Measurements from ENCODE around the gene MED16.
"Not testable (repeated sequence)": the region's sequence is repeated elsewhere in the genome, so short reads cannot be mapped to it uniquely, and the experiment has no call there.

The MED16 gene

GRCh38 chr19:831407-832369, 61.3 kb downstream of the MED16 start:
- Histone ChIP-seq H3K27me3 (ENCODE audit: control insufficient read depth, insufficient read depth, low read length) (no peaks in the 10 kb centered on the region), H3K4me3 (ENCODE audit: low read depth, low read length) (no peak overlapping the region), H3K9ac (ENCODE audit: low read depth, low read length) (no peak overlapping the region), H3K36me3 (ENCODE audit: control insufficient read depth, insufficient read depth, low read length) (no peaks in the 10 kb centered on the region), H3K9me3 (ENCODE audit: control insufficient read depth, insufficient read depth, low read length) (no peaks in the 10 kb centered on the region), H3K4me1 (ENCODE audit: control insufficient read depth, insufficient read depth, low read length) (no peaks in the 10 kb centered on the region)

- Histone ChIP-seq H3K4me3 (ENCODE audit: low read depth, low read length) (no peak overlapping the region), H3K27me3 (ENCODE audit: control insufficient read depth, insufficient read depth, low read length) (no peaks in the 10 kb centered on the region), H3K9ac (ENCODE audit: low read depth, low read length) (no peak overlapping the region), H3K4me1 (ENCODE audit: control insufficient read depth, insufficient read depth, low read length) (no peaks in the 10 kb centered on the region), H3K36me3 (ENCODE audit: control insufficient read depth, insufficient read depth, low read length) (no peaks in the 10 kb centered on the region), H3K9me3 (ENCODE audit: control insufficient read depth, insufficient read depth, low read length) (no peaks in the 10 kb centered on the region)
These were observed 63.7 kb downstream of the MED16 start for GRCh38 chr19:829129-829758.

GRCh38 chr19:827710-828321, 65.2 kb downstream of the MED16 start, which contains the start of gene AZU1:
Gene AZU1 (plus strand): TSS chr19:827837. CDS start chr19:827847, 10 bp downstream.
- no peaks in the 10 kb centered on the region for H3K36me3 ChIP-seq (ENCODE audit: control insufficient read depth, insufficient read depth, low read length)
- H3K9me3 ChIP-seq (ENCODE audit: control insufficient read depth, insufficient read depth, low read length) = no peaks in the 10 kb centered on the region
- H3K27me3 ChIP-seq (ENCODE audit: control insufficient read depth, insufficient read depth, low read length) = no peaks in the 10 kb centered on the region
- H3K4me1 ChIP-seq (ENCODE audit: control insufficient read depth, insufficient read depth, low read length) = no peaks in the 10 kb centered on the region
- H3K4me3 ChIP-seq (ENCODE audit: low read depth, low read length) = no peak within 1 kb of the TSS
- no peak within 1 kb of the TSS for H3K9ac ChIP-seq (ENCODE audit: low read depth, low read length)

GRCh38 chr19:827314-827709, 65.7 kb downstream of the MED16 start:
- H3K9me3 ChIP-seq (ENCODE audit: control insufficient read depth, insufficient read depth, low read length) = no peaks in the 10 kb centered on the region
- no peaks in the 10 kb centered on the region for H3K4me1 ChIP-seq (ENCODE audit: control insufficient read depth, insufficient read depth, low read length)
- H3K36me3 ChIP-seq (ENCODE audit: control insufficient read depth, insufficient read depth, low read length) = no peaks in the 10 kb centered on the region
- no peak overlapping the region for H3K4me3 ChIP-seq (ENCODE audit: low read depth, low read length)
- H3K9ac ChIP-seq (ENCODE audit: low read depth, low read length) = no peak overlapping the region
- H3K27me3 ChIP-seq (ENCODE audit: control insufficient read depth, insufficient read depth, low read length) = no peaks in the 10 kb centered on the region

- Histone ChIP-seq H3K9ac (ENCODE audit: low read depth, low read length) (no peak overlapping the region), H3K27me3 (ENCODE audit: control insufficient read depth, insufficient read depth, low read length) (no peaks in the 10 kb centered on the region), H3K36me3 (ENCODE audit: control insufficient read depth, insufficient read depth, low read length) (no peaks in the 10 kb centered on the region), H3K9me3 (ENCODE audit: control insufficient read depth, insufficient read depth, low read length) (no peaks in the 10 kb centered on the region), H3K4me3 (ENCODE audit: low read depth, low read length) (no peak overlapping the region), H3K4me1 (ENCODE audit: control insufficient read depth, insufficient read depth, low read length) (no peaks in the 10 kb centered on the region)
These were observed 66.9 kb downstream of the MED16 start for GRCh38 chr19:825897-826644.

GRCh38 chr19:824885-825284, 68.1 kb downstream of the MED16 start:
- Histone ChIP-seq H3K27me3 (ENCODE audit: control insufficient read depth, insufficient read depth, low read length) (no peaks in the 10 kb centered on the region), H3K9me3 (ENCODE audit: control insufficient read depth, insufficient read depth, low read length) (no peaks in the 10 kb centered on the region), H3K4me3 (ENCODE audit: low read depth, low read length) (no peak overlapping the region), H3K4me1 (ENCODE audit: control insufficient read depth, insufficient read depth, low read length) (no peaks in the 10 kb centered on the region), H3K9ac (ENCODE audit: low read depth, low read length) (no peak overlapping the region), H3K36me3 (ENCODE audit: control insufficient read depth, insufficient read depth, low read length) (no peaks in the 10 kb centered on the region)

GRCh38 chr19:823565-824121, 69.3 kb downstream of the MED16 start:
- H3K4me1 ChIP-seq (ENCODE audit: control insufficient read depth, insufficient read depth, low read length) = no peaks in the 10 kb centered on the region
- no peak overlapping the region for H3K9ac ChIP-seq (ENCODE audit: low read depth, low read length)

GRCh38 chr19:821825-822503, 71.0 kb downstream of the MED16 start, which contains the start of gene PLPPR3:
Gene PLPPR3 (minus strand): TSS chr19:821955. CDS start chr19:821559, 396 bp downstream.
- Histone ChIP-seq H3K27me3 (ENCODE audit: control insufficient read depth, insufficient read depth, low read length) (no peaks in the 10 kb centered on the region), H3K4me1 (ENCODE audit: control insufficient read depth, insufficient read depth, low read length) (no peaks in the 10 kb centered on the region), H3K4me3 (ENCODE audit: low read depth, low read length) (peak within 1 kb of the TSS; percentile 45), H3K36me3 (ENCODE audit: control insufficient read depth, insufficient read depth, low read length) (no peaks in the 10 kb centered on the region), H3K9me3 (ENCODE audit: control insufficient read depth, insufficient read depth, low read length) (no peaks in the 10 kb centered on the region), H3K9ac (ENCODE audit: low read depth, low read length) (no peak within 1 kb of the TSS)

More at GRCh38 chr19:823565-824121, 69.3 kb downstream of the MED16 start:
- Histone ChIP-seq H3K36me3 (ENCODE audit: control insufficient read depth, insufficient read depth, low read length) (no peaks in the 10 kb centered on the region), H3K9me3 (ENCODE audit: control insufficient read depth, insufficient read depth, low read length) (no peaks in the 10 kb centered on the region), H3K4me3 (ENCODE audit: low read depth, low read length) (no peak overlapping the region), H3K27me3 (ENCODE audit: control insufficient read depth, insufficient read depth, low read length) (no peaks in the 10 kb centered on the region)

GRCh38 chr19:821231-821824, 71.7 kb downstream of the MED16 start:
- H3K4me3 ChIP-seq (ENCODE audit: low read depth, low read length) = peak overlapping the region; percentile 43
- H3K9me3 ChIP-seq (ENCODE audit: control insufficient read depth, insufficient read depth, low read length) = no peaks in the 10 kb centered on the region
- H3K9ac ChIP-seq (ENCODE audit: low read depth, low read length) = no peak overlapping the region
- no peaks in the 10 kb centered on the region for H3K27me3 ChIP-seq (ENCODE audit: control insufficient read depth, insufficient read depth, low read length)
- no peaks in the 10 kb centered on the region for H3K4me1 ChIP-seq (ENCODE audit: control insufficient read depth, insufficient read depth, low read length)
- no peaks in the 10 kb centered on the region for H3K36me3 ChIP-seq (ENCODE audit: control insufficient read depth, insufficient read depth, low read length)

GRCh38 chr19:820212-820611, 72.8 kb downstream of the MED16 start:
- H3K4me1 ChIP-seq (ENCODE audit: control insufficient read depth, insufficient read depth, low read length); H3K9me3 ChIP-seq (ENCODE audit: control insufficient read depth, insufficient read depth, low read length); H3K9ac ChIP-seq (ENCODE audit: low read depth, low read length); H3K36me3 ChIP-seq (ENCODE audit: control insufficient read depth, insufficient read depth, low read length); H3K27me3 ChIP-seq (ENCODE audit: control insufficient read depth, insufficient read depth, low read length); H3K4me3 ChIP-seq (ENCODE audit: low read depth, low read length): not testable (repeated sequence)
